ENCODE data around the gene FSTL3.
"Not testable (repeated sequence)": the region's sequence is repeated elsewhere in the genome, so short reads cannot be mapped to it uniquely, and the experiment has no call there.

Gene FSTL3

GRCh38 chr19:676339-677105 is at the start of gene FSTL3:
Gene FSTL3 (plus strand): TSS chr19:676392. CDS start chr19:676424, 32 bp downstream.
- DNase-seq (ENCODE audit: low spot score), result no peak

GRCh38 chr19:626566-626965 is 49.6 kb upstream of the FSTL3 start:
- DNase-seq (ENCODE audit: low spot score), result not testable (repeated sequence)

GRCh38 chr19:628168-628567 is 48.0 kb upstream of the FSTL3 start:
- DNase-seq (ENCODE audit: low spot score), result no peak

- DNase-seq (ENCODE audit: low spot score), result not testable (repeated sequence)
Observed at GRCh38 chr19:629515-629914, 46.7 kb upstream of the FSTL3 start.

- DNase-seq (ENCODE audit: low spot score), result no peak
Observed at GRCh38 chr19:629961-630714, 46.1 kb upstream of the FSTL3 start.

- DNase-seq (ENCODE audit: low spot score), result no peak
Observed at GRCh38 chr19:632579-633067, 43.6 kb upstream of the FSTL3 start.

- DNase-seq (ENCODE audit: low spot score), result peak; percentile 98
Observed at GRCh38 chr19:633068-633785, 43.0 kb upstream of the FSTL3 start, which contains the start of gene POLRMT. Gene POLRMT (minus strand): TSS chr19:633537. CDS start chr19:633512, 25 bp downstream.

GRCh38 chr19:633786-634639 is 42.2 kb upstream of the FSTL3 start:
- no peak for DNase-seq (ENCODE audit: low spot score)

- DNase-seq (ENCODE audit: low spot score), result no peak
Observed at GRCh38 chr19:634975-635652, 41.1 kb upstream of the FSTL3 start.

- no peak for DNase-seq (ENCODE audit: low spot score)
Observed at GRCh38 chr19:638906-639252, 37.3 kb upstream of the FSTL3 start.

GRCh38 chr19:639253-640160 is 36.7 kb upstream of the FSTL3 start, which contains the start of gene FGF22:
Gene FGF22 (plus strand): TSS chr19:639879. CDS start chr19:639926, 47 bp downstream.
- DNase-seq (ENCODE audit: low spot score), result peak; percentile 95

- no peak for DNase-seq (ENCODE audit: low spot score)
Observed at GRCh38 chr19:640161-640558, 36.0 kb upstream of the FSTL3 start.

GRCh38 chr19:640606-641189 is 35.5 kb upstream of the FSTL3 start:
- DNase-seq (ENCODE audit: low spot score), result no peak

GRCh38 chr19:641702-642101 is 34.5 kb upstream of the FSTL3 start:
- no peak for DNase-seq (ENCODE audit: low spot score)

GRCh38 chr19:642767-643727 is 33.1 kb upstream of the FSTL3 start:
- DNase-seq (ENCODE audit: low spot score), result no peak

GRCh38 chr19:643736-644135 is 32.5 kb upstream of the FSTL3 start:
- no peak for DNase-seq (ENCODE audit: low spot score)

GRCh38 chr19:644363-644762 is 31.8 kb upstream of the FSTL3 start:
- no peak for DNase-seq (ENCODE audit: low spot score)

- DNase-seq (ENCODE audit: low spot score), result no peak
Observed at GRCh38 chr19:644789-645188, 31.4 kb upstream of the FSTL3 start.

Data from CD4-positive, alpha-beta T cell treated with Interleukin-15 for 4 hours (primary cell).